ENCODE data around the gene YPEL5.

Gene YPEL5

DNA sequence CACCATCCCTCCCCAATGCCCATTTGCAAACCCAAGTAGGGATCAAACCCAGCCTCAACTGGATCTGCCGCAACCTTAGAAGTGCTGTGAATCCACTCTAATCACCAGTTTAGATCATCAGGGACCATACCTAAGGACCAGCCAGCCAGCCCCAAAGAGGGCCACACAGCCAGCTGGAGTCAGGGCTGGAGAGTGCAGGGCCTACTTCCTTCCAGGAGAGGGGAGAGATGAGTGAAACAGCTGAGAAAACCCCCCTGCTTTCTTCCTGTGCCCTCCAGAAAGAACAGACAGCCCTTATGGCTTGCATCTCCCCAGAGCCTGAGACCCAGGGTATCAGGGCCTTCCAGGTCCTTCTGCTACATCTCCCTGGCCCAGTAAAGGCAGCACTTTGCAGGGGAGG is 25.8 kb downstream of the YPEL5 start:
- no peak for DNase-seq

DNA sequence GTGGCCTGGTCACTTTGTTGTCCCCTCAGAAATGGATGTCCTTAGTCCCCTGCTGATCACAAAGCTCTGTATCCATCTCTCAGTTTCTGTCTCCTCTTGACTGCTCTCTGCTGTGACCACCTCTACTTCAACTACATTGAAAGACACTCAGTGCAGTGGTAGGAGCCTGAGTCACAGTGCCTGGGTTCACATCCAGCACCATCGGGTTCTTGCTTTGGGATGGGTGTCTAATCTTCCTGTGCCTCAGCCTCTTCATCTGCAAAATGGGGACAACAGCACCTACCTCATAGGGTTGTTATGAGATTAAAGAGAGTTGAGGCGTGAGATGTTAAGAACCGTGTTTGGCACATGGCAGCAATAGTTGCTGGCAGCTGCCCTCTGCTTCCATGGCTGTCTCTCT is 30.6 kb downstream of the YPEL5 start:
- DNase-seq = no peak

DNA sequence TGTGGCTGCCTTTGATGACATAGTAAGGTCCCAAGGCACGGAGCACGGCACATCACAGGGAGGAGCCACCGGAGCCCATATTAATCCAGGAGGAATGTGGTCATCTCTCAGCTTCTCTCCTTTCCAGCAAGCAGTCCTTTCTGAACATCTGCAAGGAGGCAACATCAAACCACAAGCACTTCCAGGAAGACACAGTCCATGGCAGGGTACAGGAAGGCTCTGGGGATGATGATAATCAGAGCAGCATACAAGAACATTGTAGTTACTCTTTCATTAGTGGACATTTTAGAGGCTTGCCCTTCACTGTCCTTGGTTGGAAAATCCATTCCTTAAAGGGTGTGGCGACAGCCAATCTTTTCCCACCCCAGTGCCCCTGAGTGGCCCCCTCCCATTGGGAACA is 31.1 kb downstream of the YPEL5 start:
- DNase-seq = no peak

DNA sequence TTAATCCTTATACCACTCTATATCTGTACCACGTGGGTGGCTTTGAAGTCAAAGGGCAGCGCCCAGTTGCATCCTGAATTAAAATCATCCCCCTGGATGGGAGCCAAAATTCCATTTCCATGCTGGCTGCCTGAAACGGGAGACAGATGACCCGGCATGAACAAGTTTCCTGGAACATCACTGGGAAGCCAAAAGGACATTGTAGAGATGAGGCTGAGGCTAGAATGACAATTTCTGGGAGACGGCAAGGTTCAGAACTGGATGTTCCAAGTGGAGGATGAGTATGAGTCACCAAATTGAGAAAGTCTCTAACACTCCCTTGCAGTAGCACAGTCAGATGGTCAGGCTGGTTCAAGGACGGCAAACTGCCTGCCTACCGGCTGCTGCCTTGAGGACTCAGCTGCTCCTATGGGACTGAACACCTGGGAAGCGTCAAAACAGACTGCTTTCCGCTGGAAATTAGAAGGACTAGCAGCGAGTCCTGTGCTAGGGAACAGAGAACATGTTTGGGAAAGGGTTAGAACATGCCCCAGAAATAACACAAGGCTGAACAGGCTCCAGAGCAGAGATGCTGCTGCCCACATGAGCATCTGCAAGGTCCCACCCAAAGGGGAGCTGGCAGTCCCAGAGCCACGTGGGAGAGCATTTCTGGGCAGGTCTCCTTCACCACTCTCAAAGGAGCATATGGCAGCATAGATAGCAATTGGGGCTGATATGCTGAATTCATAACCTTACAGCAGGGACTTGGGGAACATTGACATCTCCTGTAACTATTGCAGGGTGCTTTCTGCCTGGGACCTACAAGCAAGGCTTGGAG is 32.0 kb downstream of the YPEL5 start:
- DNase-seq = no peak

DNA sequence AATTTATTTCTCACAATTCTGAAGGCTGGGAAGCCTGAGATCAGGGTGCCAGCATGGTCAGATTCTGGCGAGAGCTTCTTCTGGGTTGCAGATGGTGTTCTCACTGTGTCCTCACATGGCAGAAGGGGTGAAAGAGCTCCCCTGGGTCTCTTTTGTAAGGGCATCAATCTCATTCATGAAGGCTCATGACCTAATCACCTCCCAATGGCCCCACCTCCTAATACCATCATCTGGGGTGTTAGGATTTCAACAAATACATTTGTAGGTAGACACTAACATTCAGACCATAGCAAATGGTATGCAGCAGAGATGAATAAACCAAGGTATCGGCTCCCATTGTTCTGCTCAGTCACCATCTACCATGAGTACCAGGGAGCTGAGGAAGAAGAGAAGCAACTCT is 32.7 kb downstream of the YPEL5 start:
- no peak for DNase-seq

DNA sequence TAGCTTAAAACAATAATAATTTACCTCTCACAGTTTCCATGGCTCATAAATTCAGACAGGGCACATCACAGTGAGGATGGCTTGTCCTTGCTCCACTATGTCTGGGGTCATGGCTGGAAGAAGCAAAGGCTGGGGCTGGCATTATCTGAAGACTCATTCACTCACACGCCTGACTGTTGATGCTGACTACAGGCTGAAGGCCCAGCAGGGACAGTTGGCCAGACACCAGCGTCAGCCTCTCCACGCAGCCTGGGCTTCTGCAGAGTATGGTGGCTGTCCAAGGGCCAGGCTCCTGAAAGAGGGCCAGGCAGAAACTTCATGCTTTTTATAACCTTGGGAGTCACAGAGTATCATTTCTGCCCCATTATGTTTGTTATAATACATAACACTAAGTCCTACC is 33.4 kb downstream of the YPEL5 start:
- DNase-seq = no peak

DNA sequence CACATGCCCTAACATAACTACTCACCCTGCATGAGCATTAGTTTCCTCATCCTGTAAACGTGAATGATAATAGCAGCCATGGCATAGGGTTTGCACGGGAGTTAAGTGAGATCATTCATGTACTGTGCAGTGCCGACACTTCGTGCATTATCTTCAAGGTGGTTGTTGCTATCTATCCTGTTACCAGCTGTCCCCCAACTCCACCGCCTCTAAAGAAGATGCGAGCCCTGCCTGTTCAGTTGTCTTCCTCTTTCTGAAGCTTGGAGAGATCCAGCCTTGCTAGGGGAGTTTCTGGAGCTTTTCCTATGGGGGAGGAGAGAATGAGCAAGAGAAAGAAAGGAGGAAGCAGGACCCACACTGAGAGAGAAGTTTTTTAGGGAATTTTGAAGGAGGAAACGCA is 34.4 kb downstream of the YPEL5 start:
- DNase-seq = no peak

DNA sequence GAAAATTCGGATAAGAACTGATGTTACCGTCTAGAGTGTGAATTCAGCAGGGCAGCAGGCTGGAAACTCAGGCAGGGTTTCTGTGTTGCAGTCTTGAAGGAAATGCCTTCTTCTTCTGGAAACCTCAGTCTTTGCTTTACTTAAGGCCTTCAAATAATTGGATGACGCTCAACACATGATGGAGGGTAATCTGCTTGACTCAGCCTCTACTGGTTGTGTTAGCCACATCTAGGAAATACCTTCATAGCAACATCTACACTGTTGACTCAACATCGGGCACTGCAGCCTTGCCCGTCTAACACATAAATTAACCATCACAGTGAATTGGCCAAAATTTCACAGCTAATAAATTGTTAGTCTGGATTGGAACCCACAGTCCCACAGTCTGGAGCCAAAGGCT is 37.2 kb downstream of the YPEL5 start:
- DNase-seq = no peak

DNA sequence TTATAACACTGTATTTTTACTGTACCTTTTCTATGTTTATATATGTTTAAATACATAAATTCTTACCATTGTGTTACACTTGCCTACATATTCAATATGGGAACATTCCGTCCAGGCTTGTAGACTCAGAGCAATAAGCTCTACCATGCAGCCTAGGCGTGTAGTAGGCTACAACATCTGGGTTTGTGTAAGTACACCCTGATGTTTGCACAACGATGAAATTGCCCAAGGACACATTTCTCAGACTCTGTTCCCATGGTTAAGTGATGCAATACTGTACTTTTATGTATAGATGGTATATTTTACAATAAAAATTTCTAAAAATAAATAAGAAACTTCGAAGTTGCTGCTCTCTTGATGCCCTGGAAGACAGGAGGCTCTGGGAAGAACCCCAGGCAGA is 38.4 kb downstream of the YPEL5 start:
- DNase-seq = no peak

DNA sequence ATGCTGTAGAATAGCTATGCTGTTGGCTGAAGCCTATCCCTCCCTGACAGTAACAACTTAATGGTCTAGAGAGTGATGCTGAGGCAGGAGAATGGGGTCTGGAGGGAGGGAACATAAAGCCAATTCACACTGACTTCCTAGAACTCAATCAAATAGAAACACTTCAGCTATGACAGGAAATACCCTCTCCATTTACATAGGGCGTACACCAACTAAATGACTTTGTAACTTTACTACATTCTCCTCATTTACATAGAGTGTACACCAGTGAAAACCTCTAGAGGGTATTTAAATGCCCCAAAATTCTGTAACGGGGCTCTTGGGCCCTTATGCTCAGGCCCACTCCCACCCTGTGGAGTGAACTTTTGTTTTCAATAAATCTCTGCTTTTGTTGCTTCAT is 41.5 kb downstream of the YPEL5 start:
- DNase-seq = no peak

DNA sequence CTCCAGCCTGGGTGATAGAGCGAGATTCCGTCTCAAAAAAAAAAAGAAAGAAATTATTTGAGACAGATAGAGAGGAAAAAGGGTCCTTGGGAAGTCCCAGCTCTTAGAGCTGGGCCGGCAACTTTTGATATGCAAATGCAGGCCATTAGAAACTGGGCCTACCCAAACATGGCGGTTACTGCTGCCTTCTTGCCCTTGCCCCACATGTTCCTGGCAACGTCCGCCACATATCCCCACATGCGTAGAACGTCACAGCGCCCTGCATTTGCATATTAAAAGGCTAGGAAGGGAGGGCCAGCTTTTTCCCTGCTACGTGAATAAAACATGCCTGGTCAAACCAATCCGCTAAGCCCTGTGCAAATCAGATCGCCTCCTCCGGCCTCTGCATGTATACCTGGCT is 43.8 kb downstream of the YPEL5 start:
- DNase-seq = no peak

DNA sequence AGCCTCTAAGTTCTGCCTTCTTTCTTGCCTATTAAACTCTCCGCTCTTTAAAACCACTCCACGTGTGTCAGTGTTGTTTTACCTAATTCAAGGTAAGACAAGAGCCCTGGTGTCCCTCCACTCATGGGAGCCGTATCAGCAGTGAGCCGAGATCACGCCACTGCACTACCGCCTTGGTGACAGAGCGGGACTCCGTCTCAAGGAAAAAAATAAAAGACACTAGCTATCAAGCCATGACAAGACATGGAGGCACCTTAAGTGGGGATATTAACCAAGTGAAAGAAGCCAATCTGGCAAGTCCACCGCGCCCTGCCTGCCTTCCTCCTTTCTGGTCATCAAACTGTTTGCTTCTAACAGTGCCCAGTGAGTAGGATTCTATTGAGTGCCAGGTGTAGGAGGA is 44.3 kb downstream of the YPEL5 start:
- no peak for DNase-seq

DNA sequence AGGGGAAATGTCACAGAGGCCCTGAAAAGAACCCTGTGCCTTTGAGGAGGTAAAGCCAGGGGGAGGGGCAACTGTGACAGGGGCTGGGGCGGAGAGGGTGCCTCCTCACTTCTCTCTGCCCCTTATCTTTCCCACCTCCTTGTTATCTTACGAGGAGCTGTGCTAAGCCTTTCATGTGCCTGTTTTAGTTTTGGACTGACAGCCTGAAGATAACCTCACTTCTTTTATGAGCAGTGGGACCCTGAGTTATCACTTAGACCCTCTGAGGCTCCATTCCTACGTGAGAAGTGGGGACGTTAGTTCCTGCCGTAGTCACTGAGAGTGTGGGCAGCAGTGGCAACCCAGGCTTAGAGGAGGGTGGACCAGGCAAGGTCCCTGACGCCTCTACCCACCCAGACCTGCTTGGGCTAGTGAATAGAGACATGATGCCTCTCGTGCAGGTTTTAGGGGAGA is 45.0 kb downstream of the YPEL5 start:
- DNase-seq = no peak

DNA sequence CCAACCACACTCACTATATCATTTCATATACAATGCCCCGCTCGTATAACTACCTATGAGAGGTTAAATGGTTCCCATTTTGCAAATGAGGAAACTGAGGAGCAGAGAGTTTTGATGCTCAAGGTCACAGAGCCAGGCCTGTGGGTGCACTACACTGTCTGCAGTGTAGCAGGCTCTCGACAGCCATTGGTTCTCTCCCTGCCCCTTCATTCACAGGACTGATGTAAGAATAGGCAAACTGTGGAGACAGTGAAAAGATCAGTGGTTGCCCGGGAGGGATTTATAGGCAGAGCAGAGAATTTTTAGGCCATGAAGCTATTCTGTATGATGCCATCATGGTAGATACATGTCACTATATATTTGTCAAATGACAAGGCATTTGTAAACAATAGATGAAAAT is 45.5 kb downstream of the YPEL5 start:
- DNase-seq = no peak

DNA sequence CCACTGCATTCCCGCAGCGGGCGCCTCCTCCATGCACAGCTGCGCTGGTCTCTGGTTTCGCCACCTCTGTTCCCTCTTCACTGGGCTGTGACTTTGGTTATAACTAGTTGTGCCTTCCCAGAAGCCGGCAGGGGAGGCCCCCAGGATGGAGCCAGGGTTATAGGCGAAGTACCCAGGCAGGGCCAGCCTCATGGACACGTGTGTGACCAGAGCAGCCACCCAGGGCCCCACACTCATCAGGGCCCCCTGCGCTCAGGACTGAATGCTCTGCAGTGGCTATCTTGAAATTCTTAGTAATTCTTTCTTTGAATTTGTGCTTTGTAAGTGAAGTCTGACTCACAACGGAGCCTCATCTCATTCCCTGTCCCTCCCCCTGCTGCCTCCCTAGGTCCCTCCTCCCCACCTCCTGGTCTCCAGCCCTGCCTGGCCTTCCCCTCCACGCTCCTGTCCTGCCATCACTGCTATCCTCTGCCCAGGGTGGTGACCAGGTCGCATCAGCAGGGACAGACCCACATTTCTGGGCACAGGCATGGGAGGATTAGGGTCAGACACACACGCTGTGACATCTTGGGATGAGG is 46.4 kb downstream of the YPEL5 start:
- DNase-seq = no peak

DNA sequence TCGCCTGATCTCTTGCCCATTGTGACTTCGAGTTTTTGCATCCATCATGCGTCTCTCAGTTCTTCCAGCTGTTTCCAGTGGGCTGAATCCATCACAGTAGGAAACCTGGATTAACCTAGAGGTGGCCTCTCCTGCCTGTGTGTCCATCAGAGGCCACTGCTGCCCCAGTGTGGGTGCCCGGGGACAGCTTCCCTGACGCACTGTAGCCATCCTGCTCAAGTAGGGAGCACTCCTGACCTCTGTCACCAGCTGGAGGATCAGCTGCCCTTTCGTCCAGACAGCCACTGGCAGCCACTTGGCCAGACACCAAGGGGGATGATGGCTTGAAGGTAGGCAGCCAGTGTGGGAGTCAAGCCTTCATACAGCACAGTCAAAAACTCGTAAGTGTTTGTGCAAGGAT is 47.6 kb downstream of the YPEL5 start:
- no peak for DNase-seq

DNA sequence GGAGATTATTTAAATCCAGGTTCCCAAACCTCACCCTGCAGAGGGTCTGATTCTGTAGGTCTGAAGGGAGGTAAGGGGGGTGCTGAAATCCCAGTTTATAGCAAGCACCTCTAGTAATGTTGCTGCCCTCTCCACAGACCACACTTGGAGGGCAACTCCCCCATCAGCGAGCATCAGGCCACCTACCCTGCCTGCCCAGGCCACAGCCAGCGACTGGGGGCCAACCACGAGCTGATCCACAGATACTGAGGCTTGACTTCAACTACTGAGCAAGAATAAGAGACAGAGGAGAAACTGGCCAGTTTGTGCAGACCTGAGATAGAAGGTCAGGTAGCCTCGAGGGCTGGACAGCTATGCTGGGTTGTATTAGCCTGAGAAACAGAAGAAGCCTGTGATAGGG is 48.2 kb downstream of the YPEL5 start:
- no peak for DNase-seq

DNA sequence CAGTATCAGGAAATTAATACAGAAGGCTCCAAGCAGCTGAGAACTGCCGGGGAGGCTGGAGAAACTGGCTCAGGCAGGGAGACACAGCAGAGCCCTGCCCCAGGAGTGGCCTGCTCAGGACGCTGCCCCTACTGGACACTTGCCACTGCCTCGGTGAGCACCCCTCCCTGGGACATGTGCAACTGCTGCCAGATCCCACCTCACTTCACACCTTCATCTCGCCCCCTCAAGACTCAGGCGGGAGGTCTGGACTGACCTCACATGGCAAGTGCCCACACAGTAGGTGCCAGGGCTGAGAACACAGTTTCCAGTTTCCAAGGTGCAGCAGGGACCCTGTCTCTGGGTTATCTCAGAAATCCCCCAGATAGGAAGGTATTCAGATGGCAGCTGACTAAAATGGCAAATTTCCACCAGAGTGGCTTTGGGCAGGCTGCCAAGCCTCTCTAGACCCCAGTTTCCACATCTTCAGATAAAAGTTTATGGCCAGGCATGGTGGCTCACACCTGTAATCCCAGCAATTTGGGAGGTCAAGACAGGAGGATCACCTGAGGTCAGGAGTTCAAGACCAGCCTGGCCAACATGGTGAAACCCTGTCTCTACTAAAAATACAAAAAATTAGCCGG is 50.9 kb downstream of the YPEL5 start:
- no peak for DNase-seq

DNA sequence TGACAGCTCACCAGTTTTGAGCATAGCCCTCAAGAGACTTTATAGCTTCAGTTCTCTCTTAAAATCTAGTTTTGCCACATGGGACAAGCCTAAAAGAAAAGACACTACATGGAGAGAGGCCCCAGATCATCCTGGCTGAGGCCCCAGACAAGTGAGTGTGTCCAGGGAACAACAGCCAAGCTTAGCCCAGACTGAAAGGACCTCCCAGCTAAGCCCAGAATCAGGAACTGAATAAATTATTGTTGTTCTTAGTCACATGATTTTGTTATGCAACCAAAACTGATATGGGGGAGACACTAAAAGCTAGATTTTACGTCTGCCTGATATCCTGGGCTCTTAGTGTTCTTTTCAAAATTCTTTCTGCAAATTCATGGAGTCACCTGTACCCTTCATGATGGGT is 55.2 kb downstream of the YPEL5 start:
- no peak for DNase-seq

DNA sequence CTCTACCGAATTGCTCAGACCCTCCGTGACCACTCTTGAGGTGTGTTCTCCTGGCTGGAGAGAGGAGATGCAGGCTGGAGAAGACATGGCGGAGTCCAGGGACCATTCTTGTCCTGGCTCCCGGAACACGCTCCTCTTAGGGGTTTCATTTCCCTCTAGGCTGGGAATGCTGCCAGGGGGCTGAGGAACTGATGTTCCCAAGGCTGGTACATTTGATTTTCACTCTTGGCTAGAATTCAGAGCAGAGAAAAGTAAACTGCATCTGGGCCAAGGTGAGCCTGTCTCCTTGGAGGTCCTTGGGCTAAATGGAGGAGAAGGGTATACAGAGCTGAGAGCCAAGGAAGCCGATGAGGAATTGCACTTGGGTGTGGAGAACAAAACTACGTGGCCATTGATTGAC is 56.3 kb downstream of the YPEL5 start:
- DNase-seq = no peak

DNA sequence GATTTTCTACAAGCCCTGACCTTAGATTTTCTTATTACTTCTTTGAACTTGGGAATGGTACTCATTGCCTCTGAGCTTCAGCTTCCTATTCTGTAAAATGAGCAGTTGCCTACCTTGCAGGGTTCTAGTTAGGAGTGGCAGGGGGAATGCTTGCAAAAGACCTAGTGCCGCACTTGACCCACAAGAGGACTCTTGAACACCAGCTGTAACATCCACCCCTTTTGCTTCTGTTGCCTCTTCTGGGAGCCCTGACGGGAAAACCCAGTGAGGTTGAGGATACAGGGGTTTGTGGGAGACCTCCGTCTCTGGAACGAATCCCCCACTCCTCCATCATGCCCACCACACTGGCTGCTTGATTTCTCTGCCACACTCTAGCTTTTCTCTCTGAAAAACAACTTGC is 57.5 kb downstream of the YPEL5 start:
- DNase-seq = no peak

DNA sequence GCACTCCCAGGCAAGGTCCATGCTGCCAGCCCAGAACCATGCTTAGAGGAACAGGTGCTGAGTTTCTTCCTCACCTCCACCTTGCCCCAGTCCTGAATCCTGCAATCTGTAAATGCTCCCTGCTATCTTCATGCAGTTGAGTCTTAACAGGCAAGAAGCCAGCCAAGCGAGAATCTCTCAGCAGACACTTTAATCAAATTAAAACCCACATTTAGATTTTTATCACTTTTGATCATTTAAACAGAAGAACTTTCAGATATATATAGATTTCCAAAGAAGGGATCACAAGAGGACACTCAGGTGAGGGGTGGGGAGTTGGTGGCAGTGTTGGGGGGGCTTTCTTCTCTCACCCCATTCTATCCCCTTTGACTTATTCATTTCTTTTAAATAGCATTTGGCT is 58.6 kb downstream of the YPEL5 start:
- DNase-seq = no peak

DNA sequence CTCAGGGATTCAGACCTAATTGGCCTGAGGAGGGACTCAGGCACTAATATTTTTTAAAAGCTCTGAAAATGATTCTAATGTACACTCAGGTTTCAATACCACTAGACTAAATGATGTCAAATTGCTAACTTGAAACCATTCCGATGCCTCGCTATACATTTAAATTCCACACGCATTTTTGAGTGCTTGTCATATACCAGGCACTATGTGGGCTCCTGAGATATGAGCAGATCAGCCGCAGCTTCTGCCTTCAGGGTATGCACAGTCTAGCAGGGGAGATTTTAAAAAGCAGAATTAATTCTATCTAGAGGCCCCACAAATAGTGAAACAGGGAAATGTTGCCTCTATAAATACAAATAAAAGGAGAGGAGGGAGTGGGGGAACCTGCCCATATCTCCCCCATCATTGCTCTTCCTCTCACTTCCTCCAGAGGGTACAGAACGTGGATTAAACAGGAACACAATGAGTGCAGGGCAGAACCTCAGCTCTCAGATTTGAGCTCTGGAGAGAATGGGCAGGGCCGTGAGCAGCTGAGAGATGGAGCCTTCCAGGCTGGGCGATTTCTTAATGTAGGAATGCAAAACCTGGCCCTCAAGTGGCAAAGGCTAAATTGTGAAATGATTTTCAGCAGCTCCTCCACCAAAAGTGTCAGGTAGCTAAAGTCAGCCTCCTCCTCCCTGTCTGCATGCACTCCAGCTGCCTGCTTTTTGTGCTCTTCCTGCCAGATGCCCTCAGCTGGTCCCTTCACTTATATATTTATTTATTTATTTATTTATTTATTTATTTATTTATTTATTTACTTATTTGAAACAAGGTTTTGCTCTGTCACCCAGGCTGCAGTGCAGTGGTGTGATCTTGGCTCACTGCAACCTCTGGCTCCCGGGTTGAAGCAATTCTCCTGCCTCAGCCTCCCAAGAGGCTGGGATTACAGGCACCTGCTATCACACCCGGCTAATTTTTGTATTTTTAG is 59.9 kb downstream of the YPEL5 start:
- DNase-seq = no peak
